Memory B cell (primary cell): Measurements from ENCODE around the gene TXNDC11.

ENCODE experiments used
- ATAC-seq: fragments of 150-1000 bp; cut with Tn5 transposase; 2 replicates; pipeline ENCODE4 v1.10.0; 2021; ENCODE audit warnings: low read depth, mild to moderate bottlenecking, moderate library complexity
- DNase-seq, 2 donors: peaks; one replicate each; pipeline ENCODE4 v3.0.0; 2022; ENCODE audit warnings: low spot score in 2 of 2
- H3K27ac Mint-ChIP-seq: one replicate; pipeline ENCODE4 v1.8.0; 2022; ENCODE audit warnings: mild to moderate bottlenecking, moderate library complexity, mixed read lengths
- H3K27me3 Mint-ChIP-seq: one replicate; pipeline ENCODE4 v1.8.0; 2022; ENCODE audit warnings: mixed read lengths
- H3K36me3 Mint-ChIP-seq: one replicate; pipeline ENCODE4 v1.8.0; 2022; ENCODE audit warnings: mild to moderate bottlenecking, mixed read lengths
- H3K4me1 Mint-ChIP-seq: one replicate; pipeline ENCODE4 v1.8.0; 2022; ENCODE audit warnings: mixed read lengths
- H3K4me3 Mint-ChIP-seq: one replicate; pipeline ENCODE4 v1.8.0; 2022; ENCODE audit warnings: mild to moderate bottlenecking, moderate library complexity, mixed read lengths
- H3K9me3 Mint-ChIP-seq: one replicate; pipeline ENCODE4 v1.8.0; 2022; ENCODE audit warnings: mixed read lengths

The TXNDC11 gene

DNA sequence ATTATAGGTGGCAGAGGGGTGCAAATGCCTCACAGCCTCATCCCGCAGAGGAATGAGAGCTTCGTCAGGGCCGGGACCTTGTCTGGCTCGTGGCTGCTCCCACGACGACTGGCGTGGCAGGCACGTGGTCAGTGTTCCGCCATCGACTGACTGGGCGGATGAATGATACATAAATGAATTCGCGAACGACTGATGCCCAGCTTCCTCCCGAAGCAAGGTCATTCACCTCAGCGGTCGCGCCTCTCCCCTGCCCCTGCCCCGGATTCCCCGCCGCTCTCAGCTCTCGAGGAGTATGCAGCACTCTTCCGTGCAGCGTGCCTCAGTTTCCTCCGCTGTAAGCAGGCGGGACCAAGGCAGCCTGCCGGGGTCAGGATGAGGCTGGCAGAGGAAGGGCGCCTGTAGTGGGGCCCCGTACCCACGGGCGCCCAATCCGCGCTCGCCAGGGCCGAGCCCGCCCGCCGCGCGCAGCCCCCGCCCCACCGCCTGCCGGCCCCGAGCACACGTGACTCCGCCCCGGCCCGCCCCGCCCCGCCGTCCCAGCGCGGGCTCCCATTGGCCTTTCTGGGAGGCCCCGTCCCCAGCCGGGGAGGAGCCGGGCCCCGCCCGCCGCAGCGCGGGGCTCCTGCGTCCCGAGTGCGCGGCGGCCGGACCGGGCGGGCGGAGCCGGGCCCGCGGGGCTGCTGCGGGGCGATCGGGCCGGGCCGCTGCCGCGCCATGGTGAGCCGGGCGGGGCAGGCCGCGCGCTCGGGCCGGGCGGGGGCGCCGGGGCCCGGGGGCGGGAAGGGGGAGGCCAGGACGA, 74.6 kb downstream of the TXNDC11 start, which contains the start of gene SNN:
Gene SNN (plus strand): TSS at position 632 of the 799 bp plus-strand sequence. CDS start 7,605 bp downstream, outside the sequence.
- Mint-ChIP-seq H3K4me1 (peaks cover 53% of the 10 kb centered on the region), H3K27ac (peak within 1 kb of the TSS; percentile 96)
- DNase-seq, result peak; percentile 79 to 83

DNA sequence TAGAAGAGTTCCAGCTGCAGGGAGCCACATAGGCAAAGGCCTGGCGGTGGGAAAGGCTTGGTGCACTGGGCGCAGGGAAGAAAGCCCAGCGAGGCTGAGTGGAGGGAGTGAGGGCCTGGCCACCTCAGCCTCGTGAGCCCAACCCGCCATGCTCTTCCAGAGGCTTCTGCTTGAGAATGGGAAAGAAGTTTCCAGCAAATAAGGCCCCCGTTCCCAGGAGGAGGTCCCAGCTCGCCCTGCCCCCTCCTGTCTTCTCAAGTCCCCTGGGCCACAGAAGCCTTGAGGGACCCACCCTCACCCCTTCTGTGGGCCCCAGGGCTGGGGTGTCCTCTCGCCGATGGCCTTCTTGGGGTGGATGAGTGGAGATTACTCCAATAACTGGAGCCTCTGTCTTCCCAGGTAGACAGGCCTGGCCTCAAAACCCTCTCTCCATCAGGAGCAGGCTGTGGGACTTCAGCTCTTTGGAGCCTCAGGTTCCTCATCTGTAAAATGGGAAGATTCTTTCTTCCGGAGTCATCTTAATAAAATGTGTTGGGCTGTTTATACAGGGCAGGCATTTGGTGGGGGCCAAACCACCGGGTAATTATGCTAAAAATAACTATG, 75.3 kb downstream of the TXNDC11 start:
- peak overlapping the region; percentile 64 for H3K4me3 Mint-ChIP-seq
- peaks cover 51% of the 10 kb centered on the region for H3K4me1 Mint-ChIP-seq
- H3K27ac Mint-ChIP-seq, result no peak overlapping the region
- DNase-seq, result no peak
- H3K27me3 Mint-ChIP-seq, result no peaks in the 10 kb centered on the region
- peaks cover 5% of the 10 kb centered on the region for H3K36me3 Mint-ChIP-seq
- no peak for ATAC-seq
- no peaks in the 10 kb centered on the region for H3K9me3 Mint-ChIP-seq

More for the DNA sequence above, 74.6 kb downstream of the TXNDC11 start, which contains the start of gene SNN:
- Mint-ChIP-seq H3K27me3 (no peaks in the 10 kb centered on the region), H3K4me3 (peak within 1 kb of the TSS; percentile 88), H3K9me3 (no peaks in the 10 kb centered on the region), H3K36me3 (peaks cover 7% of the 10 kb centered on the region)
- peak; percentile 75 for ATAC-seq

- Mint-ChIP-seq H3K9me3 (no peaks in the 10 kb centered on the region), H3K27me3 (no peaks in the 10 kb centered on the region), H3K27ac (peak overlapping the region; percentile 66), H3K4me3 (peak overlapping the region; percentile 64), H3K4me1 (peaks cover 42% of the 10 kb centered on the region), H3K36me3 (peaks cover 3% of the 10 kb centered on the region)
- no peak for DNase-seq
- ATAC-seq, result no peak
Measured at GRCh38 chr16:11666103-11667055, 76.3 kb downstream of the TXNDC11 start.

- Mint-ChIP-seq H3K36me3 (no peaks in the 10 kb centered on the region), H3K27me3 (no peaks in the 10 kb centered on the region), H3K4me1 (peaks cover 29% of the 10 kb centered on the region), H3K4me3 (no peak overlapping the region), H3K27ac (peak overlapping the region; percentile 66), H3K9me3 (no peaks in the 10 kb centered on the region)
- DNase-seq, result no peak
- ATAC-seq, result no peak
Measured at GRCh38 chr16:11665071-11665491, 77.6 kb downstream of the TXNDC11 start.

- Mint-ChIP-seq H3K4me1 (peaks cover 29% of the 10 kb centered on the region), H3K4me3 (no peak overlapping the region), H3K27me3 (no peaks in the 10 kb centered on the region), H3K9me3 (no peaks in the 10 kb centered on the region), H3K27ac (no peak overlapping the region), H3K36me3 (no peaks in the 10 kb centered on the region)
- DNase-seq (no peak), ATAC-seq (no peak)
Measured at GRCh38 chr16:11662582-11662981, 80.1 kb downstream of the TXNDC11 start.

DNA sequence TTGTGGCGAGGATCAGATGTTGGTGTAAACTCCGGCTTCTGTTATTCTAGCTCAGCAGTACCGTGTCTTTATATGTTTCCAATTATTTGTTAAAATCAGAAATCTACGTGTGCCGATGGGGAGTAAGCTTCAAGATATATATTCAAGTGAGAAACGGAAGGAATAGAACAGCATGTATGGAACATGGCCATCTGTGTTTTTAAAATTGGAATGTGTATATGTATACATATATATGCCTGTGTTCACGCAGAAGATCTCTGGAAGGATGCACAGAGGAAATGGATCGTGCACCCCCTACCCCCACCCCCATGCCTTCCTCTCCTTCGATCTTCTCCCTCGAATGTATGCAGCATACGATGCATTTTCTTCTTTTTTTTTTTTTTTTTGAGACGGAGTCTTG, 82.1 kb downstream of the TXNDC11 start:
- no peaks in the 10 kb centered on the region for H3K27me3 Mint-ChIP-seq
- peaks cover 22% of the 10 kb centered on the region for H3K4me1 Mint-ChIP-seq
- no peak overlapping the region for H3K27ac Mint-ChIP-seq
- no peaks in the 10 kb centered on the region for H3K9me3 Mint-ChIP-seq
- H3K4me3 Mint-ChIP-seq, result no peak overlapping the region
- H3K36me3 Mint-ChIP-seq, result no peaks in the 10 kb centered on the region
- DNase-seq (no peak), ATAC-seq (no peak)

- Mint-ChIP-seq H3K9me3 (no peaks in the 10 kb centered on the region), H3K36me3 (no peaks in the 10 kb centered on the region), H3K4me3 (no peak overlapping the region), H3K27ac (no peak overlapping the region), H3K27me3 (no peaks in the 10 kb centered on the region), H3K4me1 (peaks cover 9% of the 10 kb centered on the region)
- no peak for ATAC-seq
- no peak for DNase-seq
Measured at GRCh38 chr16:11658896-11659708, 83.6 kb downstream of the TXNDC11 start.

- ATAC-seq (no peak), DNase-seq (no peak)
- no peaks in the 10 kb centered on the region for H3K27me3 Mint-ChIP-seq
- H3K4me3 Mint-ChIP-seq, result no peak overlapping the region
- no peak overlapping the region for H3K27ac Mint-ChIP-seq
- no peaks in the 10 kb centered on the region for H3K9me3 Mint-ChIP-seq
- H3K4me1 Mint-ChIP-seq, result peaks cover 5% of the 10 kb centered on the region
- H3K36me3 Mint-ChIP-seq, result no peaks in the 10 kb centered on the region
Measured at GRCh38 chr16:11657556-11657955, 85.1 kb downstream of the TXNDC11 start.

- DNase-seq, result no peak
- H3K4me3 Mint-ChIP-seq, result no peak overlapping the region
- peaks cover 9% of the 10 kb centered on the region for H3K4me1 Mint-ChIP-seq
- H3K27ac Mint-ChIP-seq, result no peak overlapping the region
- ATAC-seq, result no peak
- no peaks in the 10 kb centered on the region for H3K36me3 Mint-ChIP-seq
- no peaks in the 10 kb centered on the region for H3K27me3 Mint-ChIP-seq
- H3K9me3 Mint-ChIP-seq, result no peaks in the 10 kb centered on the region
Measured at GRCh38 chr16:11655655-11656054, 87.0 kb downstream of the TXNDC11 start.

DNA sequence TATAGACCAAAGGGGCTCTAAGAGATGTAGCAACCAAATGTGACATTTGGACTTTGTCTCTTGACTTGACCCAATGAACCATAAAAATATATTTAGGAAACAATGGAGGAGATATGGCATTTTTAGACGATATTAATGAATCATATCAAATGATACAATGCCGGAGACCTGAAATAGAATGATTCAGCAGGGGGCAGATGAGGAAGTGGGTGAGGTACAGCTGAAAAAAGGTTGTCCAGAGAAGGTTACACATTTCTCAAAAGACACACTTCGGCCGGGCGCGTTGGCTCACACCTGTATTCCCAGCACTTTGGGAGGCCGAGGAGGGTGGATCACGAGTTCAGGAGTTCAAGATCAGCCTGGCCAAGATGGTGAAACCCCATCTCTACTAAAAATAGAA, 90.9 kb downstream of the TXNDC11 start:
- Mint-ChIP-seq H3K9me3 (no peaks in the 10 kb centered on the region), H3K36me3 (peaks cover 1% of the 10 kb centered on the region), H3K27ac (peak overlapping the region; percentile 21), H3K4me3 (peak overlapping the region; percentile 14), H3K4me1 (peaks cover 6% of the 10 kb centered on the region), H3K27me3 (peaks cover 2% of the 10 kb centered on the region)
- ATAC-seq (peak; percentile 34), DNase-seq (no peak)

DNA sequence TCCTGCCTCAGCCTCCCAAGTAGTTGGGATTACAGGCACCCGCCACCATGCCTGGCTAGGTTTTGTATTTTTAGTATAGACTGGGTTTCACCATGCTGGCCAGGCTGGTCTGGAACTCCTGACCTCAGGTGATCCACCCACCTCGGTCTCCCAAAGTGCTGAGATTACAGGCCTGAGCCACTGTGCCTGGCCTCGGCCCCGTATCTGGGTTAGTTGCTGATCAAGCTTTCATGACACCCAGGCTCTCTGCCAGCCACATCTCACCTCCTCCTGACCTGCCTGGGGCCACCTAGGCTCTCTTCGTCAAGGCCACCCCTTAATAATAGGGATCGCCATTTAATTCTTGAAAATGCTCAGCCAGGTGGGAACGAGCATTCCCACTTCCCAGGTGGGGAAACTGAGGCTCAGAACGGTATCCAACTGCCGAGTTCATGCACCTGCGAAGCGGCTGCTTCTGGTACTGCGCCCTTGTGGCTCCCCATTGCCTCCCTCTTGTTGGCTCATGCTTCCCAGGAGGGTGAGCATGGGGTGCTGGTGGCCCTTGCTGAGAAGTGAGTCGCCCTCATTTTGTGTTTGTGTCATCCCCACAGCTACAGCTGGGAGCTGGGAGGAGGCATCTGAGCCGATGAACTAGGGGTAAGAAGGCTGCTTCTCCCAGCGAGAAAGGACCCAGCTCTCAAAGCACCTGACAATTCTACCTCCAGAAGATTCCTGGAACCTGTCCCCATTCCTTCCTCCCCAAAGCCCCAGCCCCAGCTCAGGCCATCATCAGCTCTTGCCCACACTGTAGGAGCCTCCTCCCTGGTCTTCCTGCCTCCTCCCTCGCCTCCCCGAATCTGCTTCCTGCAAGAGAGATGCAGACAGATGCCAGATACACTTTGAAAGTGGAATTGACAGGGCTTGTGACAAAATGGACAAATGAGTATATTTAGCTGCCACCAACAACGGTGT, 91.7 kb downstream of the TXNDC11 start:
- no peak for DNase-seq
- ATAC-seq, result no peak
- H3K4me1 Mint-ChIP-seq, result peaks cover 6% of the 10 kb centered on the region
- H3K9me3 Mint-ChIP-seq, result no peaks in the 10 kb centered on the region
- H3K36me3 Mint-ChIP-seq, result peaks cover 1% of the 10 kb centered on the region
- no peak overlapping the region for H3K4me3 Mint-ChIP-seq
- H3K27ac Mint-ChIP-seq, result peak overlapping the region; percentile 33
- peaks cover 2% of the 10 kb centered on the region for H3K27me3 Mint-ChIP-seq

DNA sequence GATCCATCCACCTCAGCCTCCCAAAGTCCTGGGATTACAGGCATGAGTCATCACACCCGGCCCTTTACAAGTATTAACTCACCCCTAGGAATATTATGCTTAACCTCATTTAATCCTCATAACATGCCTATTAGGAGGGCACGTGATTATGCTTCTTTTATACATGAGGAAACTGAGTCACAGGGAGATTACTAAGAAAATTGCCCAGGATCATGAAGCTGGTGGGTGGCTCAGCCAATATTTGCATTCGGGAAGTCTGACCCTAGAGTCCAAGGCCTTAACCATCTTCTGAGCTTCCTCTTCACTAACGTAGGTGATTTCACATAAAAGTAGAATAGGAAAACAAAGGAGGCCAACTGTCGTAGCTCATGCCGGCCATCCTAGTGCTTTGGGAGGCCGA, 93.4 kb downstream of the TXNDC11 start:
- peaks cover 6% of the 10 kb centered on the region for H3K4me1 Mint-ChIP-seq
- no peaks in the 10 kb centered on the region for H3K9me3 Mint-ChIP-seq
- H3K27me3 Mint-ChIP-seq, result peaks cover 2% of the 10 kb centered on the region
- ATAC-seq, result no peak
- peaks cover 1% of the 10 kb centered on the region for H3K36me3 Mint-ChIP-seq
- H3K4me3 Mint-ChIP-seq, result no peak overlapping the region
- no peak for DNase-seq
- H3K27ac Mint-ChIP-seq, result no peak overlapping the region
